ENCODE results near the gene ZNF799. TPM values are rescaled to one million over a fixed set of nuclear protein-coding genes. Genes with fewer than 3 reads are reported as not detected.
"Not testable (repeated sequence)": the region's sequence is repeated elsewhere in the genome, so short reads cannot be mapped to it uniquely, and the experiment has no call there.

Gene ZNF799
- total RNA-seq, 1 experiment from 2014 or later, result 4.8 TPM

DNA sequence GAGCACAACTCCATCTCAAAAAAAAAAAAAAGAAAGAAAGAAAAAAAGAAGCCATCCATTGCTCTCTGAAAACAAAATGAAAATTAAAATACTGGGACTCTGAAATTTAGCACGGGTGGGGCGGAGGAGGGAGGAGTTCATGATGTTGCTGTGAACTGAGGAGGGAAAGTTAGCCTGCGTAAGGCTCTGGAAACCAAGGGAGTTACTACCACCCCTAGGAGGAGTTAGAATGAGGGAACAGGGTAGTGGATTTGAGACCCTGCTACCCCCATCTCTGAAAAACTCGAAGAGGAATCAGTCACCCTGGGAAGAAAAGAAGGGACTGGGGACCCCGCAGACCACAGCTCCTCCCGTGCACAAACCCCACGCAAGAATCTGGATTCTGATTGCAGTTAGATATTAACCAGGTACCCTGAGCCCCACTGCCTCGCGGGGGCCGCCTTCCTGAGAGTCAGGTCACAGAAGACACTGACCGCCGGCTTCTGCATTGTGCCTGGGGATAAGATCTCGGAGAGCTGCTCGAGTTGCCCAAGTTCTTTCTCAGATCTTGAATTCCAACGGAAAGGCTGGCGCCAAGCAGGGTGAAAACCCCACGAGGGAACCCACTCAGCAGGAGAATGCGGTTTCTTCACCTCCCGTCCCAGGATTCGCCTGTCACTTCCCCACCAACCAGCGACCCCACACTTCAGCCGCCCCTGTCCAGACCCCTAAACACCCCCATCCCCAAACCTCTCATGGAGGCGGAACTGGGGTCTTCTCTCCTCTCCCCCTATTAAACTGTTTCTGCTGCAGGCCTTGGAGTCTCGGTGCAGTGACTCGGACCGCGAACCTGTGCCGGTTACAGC is 36.5 kb downstream of the ZNF799 start:
- peak; percentile 14 for DNase-seq (ENCODE audit: low read depth)

DNA sequence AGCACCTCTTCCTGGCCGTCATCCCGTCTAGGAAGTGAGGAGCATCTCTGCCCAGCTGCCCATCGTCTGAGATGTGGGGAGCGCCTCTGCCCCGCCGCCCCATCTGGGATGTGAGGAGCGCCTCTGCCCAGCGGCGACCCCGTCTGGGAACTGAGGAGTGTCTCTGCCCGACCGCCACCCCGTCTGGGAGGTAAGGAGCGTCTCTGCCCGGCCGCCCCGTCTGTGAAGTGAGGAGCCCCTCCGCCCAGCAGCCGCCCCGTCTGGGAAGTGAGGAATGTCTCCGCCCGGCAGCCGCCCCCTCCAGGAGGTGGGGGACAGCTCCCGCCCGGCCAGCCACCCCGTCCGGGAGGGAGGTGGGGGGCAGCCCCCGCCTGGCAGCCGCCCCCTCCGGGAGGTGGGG is 38.8 kb downstream of the ZNF799 start:
- not testable (repeated sequence) for DNase-seq (ENCODE audit: low read depth)

DNA sequence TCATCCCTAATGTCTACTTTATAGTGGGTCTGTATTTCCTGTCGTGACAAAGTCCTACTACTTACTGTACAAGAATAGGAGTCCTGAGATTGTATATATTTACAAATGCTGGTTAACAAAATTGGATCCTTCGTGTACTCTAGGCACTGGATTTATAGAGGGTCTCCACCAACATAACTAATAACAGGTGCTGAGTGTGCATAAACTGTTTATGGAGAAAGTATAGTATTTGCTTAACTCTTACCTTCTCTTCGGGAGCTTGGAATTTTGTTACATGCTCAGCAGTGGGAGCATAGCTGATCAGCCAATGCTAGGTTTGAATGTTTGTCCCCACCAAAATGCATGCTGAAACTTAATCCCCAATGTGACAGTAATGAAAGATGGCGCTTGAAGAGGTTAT is 47.7 kb downstream of the ZNF799 start:
- no peak for DNase-seq (ENCODE audit: low read depth)

DNA sequence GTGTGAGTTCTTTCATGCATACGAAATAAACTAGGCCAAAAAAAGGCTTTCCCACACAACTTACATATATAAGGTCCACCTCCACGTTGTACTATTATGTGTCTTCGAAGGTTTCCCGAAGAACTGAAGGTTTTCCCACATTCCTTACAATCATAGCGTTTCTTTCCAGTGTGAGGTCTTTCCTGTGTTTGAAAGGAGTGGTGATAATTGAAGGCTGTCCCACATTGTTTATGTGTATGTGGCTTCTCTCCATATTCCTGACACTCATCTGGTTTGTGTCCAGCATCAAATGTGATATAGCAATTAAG is 50.2 kb downstream of the ZNF799 start:
- no peak for DNase-seq (ENCODE audit: low read depth)

DNA sequence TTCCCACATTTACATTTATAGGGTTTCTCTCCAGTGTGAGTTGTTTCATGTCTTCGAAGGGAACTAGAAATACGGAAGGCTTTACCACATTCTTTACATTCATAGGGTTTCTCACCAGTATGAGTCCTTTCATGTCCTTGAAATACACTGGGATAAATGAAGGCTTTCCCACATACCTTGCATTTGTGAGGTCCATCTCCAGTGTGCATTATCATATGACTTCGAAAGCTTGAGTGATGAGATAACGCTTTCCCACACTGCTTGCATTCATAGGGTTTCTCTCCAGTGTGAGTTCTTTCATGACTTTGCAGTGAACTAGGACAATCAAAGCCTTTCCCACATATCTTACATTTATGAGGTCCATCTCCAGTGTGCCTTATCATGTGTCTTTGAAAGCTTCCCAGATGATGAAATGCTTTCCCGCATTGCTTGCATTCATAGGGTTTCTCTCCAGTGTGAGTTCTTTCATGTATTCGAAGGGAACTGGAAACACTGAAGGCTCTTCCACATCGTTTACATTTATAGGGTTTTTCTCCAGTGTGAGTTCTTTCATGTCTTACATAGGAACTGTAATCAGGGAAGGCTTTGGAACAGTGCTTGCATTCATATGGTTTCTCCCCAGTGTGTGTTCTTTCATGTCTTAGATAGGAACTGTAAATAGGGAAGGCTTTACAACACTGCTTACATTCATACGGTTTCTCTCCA is 50.7 kb downstream of the ZNF799 start:
- no peak for DNase-seq (ENCODE audit: low read depth)

DNA sequence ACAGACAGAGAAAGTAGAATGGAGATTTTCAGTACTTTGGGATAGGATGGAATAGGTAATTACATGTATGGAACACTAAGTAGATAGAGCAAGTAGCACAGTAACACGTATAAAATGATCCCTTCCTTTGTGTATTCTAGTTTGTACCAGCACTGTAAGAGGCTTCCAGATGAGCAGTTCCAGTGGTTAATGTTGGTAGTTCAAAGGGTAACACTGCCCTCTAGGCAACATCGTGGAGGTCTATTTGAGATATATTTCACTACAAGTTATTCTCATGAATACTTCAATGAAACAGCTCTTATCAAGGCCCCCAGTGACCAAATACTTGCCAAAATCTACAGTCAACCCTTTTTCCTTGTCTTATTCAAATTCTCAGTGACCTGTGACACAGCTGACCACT is 54.2 kb downstream of the ZNF799 start:
- peak; percentile 10 for DNase-seq (ENCODE audit: low read depth)

DNA sequence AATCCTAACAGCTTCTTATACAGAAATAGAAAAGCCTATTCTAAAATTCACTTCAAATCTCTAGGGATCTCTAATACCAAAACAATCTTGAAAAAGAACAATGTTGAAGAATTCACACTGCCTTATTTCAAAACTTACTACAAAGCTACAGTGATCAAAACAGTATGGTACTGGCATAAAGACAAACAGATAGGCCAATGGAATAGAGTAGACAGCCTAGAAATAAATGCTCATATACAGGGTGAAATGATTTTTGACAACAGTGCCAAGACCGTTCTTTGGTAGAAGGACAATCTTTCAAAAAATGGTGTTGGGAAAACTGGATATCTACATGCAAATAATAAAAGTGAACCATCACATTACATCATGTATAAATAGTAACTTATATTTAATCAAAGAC is 55.9 kb downstream of the ZNF799 start:
- DNase-seq (ENCODE audit: low read depth), result no peak

Other genes starting within 250 kb of the ZNF799 start
- gene ZNF625, start 244.5 kb downstream of the ZNF799 start, total RNA-seq (2014; rRNA removed; shearing (Covaris generic)), result 6.8 and 7.9 TPM in 2 replicates
- gene ZNF136, start 238.2 kb downstream of the ZNF799 start, total RNA-seq (2014; rRNA removed; shearing (Covaris generic)), result 6.6 and 9.0 TPM in 2 replicates
- gene ZNF44, start 106.4 kb downstream of the ZNF799 start, total RNA-seq (2014; rRNA removed; shearing (Covaris generic)), result 5.0 and 6.6 TPM in 2 replicates
- 3.0 and 6.5 TPM in 2 replicates for gene ZNF563, start 67.6 kb downstream of the ZNF799 start, total RNA-seq (2014; rRNA removed; shearing (Covaris generic))
- gene ZNF442, start 35.6 kb downstream of the ZNF799 start, total RNA-seq (2014; rRNA removed; shearing (Covaris generic)), result 1.6 and 2.1 TPM in 2 replicates
- gene ZNF443, start 39.8 kb upstream of the ZNF799 start, total RNA-seq (2014; rRNA removed; shearing (Covaris generic)), result 4.8 and 5.8 TPM in 2 replicates
- gene ZNF709, start 83.5 kb upstream of the ZNF799 start, total RNA-seq (2014; rRNA removed; shearing (Covaris generic)), result 3.0 and 3.5 TPM in 2 replicates
- gene ZNF564, start 150.2 kb upstream of the ZNF799 start, total RNA-seq (2014; rRNA removed; shearing (Covaris generic)), result 2.5 and 3.3 TPM in 2 replicates
- gene ZNF490, start 209.5 kb upstream of the ZNF799 start, total RNA-seq (2014; rRNA removed; shearing (Covaris generic)), result 4.7 and 4.9 TPM in 2 replicates
- 9.6 and 10.8 TPM in 2 replicates for gene ZNF791, start 209.6 kb upstream of the ZNF799 start, total RNA-seq (2014; rRNA removed; shearing (Covaris generic))